GF-D8 (cell line): Measurements from ENCODE around the gene SPINK1.
"Not testable (repeated sequence)": the region's sequence is repeated elsewhere in the genome, so short reads cannot be mapped to it uniquely, and the experiment has no call there.

ENCODE experiments used
- DNase-seq: peaks from one replicate; lab custom pipeline; 2025; lab: John Stamatoyannopoulos, UW

Gene SPINK1

DNA sequence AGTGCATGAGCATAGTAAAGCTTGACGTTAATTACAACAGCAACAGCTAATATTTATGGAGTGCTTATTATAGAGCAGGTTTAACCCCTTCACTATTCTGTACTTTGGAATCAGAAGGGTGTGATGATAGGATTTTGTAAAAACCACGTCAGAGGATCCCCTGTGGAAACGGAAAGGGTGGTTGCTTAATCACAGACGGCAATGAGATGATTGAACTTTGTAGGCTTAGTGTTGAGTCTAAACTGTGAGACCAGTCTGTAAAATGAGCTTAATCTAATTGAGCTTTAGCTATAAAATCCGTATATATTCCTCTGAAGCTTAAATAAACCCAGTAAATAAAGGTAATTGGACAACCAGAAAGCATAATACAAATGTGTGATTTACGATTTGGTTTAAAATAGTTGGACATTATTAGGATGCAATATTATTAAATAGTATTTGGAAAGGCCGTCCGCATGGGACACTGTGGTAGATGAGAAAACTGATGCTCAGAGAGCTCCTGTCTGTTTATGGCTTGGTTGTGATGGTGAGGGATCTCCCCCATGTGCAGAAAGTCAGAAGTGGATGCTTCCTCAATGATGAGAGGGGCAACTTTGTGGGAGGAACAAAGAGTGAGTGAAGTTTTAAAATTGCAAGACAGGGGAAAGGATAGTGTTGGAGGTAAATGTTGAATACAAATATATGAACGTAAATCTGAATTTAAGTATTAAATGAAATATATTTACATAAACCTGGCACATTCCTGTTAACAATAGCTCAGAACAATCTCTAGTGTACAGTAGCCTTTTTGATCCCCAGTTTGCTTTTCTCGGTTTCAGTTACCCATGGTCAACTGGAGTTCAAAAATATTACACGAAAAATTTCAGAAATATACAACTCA is 23.7 kb upstream of the SPINK1 start:
- no peak for DNase-seq

DNA sequence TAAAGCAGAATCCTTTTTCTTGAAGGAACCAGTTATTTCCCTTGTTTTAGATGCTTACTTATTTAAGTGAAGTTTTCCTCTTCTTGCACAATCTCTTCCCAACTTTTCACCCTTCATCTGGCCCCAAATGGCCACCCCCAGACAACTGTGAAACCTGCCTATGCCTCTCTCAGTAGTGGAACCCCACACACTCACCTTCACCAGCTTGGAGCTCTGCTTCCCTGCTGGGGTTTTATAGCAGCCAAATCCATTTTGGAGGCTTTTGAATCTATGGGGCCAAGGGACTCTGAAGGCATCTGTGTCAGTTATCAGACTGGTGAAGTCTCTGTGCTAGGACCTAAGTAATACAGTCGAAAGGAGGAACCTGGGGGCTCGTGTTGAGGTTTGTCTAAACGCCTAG is 22.9 kb upstream of the SPINK1 start:
- DNase-seq: no peak

DNA sequence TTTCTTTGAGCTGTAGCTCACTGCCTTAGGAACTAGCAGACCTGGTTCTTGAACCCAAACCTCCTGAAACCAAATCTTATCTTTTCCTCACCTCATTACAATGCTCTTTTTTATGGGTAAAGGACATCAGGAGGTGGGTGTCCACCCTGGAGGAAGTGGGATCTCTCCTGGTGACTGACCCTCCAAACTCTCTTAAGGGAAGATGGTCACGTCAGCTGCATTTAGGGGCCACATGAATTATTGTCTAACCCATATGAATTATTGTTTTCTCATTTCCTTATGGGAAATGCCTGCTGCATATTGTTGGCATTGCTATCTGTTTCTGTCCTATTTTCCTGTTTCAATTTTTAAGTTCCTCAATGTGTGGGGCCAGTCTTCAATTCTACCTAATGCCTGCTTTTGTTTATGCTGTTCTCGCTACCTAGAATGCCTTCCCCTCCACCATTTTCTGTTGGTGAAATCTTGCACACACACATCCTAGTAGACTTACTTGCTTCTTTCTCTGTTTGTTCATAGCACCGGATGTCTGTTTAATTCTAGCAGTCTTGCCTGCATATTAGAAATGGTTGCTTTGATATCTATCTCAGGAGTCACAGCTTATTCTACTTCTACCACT is 22.0 kb upstream of the SPINK1 start:
- no peak for DNase-seq

DNA sequence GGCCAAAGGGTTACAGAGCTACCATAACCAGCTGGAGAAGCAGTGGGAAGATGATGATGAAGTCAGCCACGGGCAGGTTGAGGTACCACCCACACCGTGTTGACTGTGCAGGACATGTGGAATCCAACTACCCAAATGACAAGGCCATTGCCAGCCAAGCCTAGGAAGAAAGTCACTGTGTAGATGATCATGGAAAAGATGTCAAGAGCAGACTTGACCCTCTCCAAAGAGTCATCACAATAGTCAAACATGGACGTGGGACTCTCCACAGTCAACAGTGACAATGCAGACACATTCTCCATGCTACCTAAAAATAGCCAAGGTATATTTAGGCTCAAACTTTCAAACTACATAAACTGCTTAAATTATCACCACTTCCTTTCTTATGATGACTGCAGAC is 20.9 kb upstream of the SPINK1 start:
- DNase-seq: no peak

GRCh38 chr5:147851578-147851977 is 20.1 kb upstream of the SPINK1 start:
- no peak for DNase-seq

- no peak for DNase-seq
Observed at GRCh38 chr5:147849226-147849625, 17.8 kb upstream of the SPINK1 start.

DNA sequence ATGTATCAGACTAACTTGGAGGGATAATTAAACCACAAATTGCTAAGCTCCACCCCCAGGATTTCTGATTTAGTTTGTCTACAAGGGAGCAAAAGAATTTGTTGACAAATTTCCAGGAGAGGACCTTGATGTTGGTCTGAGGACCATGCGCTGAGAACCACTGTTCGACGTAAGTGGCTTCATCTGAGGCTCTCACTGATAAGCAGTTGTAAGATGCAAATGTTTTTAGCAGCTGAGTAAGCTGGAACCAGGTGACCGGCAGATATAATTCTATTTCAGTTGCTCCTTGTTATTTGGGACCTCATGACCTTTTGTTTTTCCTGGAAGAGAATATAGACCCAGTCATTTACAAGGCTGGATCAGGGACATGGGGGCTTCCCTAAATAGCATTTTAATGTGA is 14.1 kb upstream of the SPINK1 start:
- no peak for DNase-seq

- DNase-seq: no peak
Observed at GRCh38 chr5:147844846-147845245, 13.4 kb upstream of the SPINK1 start.

DNA sequence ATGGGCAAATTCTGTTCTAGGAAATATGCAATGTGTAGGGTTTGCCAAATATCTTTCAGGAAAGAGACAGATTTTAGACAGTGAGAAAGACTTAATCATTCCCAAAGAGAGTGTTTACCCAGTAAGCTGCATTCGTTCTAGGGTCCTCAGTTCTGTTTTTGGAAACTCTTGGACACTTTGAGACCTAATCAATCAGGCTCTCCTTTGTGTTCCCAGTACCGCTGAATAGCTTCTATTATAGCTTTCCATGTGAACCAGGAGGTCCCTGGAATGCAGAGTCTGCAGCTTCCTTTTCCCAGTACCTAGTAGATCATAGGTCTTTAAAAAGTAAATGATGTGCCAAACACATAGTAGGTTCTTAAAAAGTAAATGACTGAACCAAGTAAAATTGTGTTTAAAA is 11.4 kb upstream of the SPINK1 start:
- DNase-seq: no peak

DNA sequence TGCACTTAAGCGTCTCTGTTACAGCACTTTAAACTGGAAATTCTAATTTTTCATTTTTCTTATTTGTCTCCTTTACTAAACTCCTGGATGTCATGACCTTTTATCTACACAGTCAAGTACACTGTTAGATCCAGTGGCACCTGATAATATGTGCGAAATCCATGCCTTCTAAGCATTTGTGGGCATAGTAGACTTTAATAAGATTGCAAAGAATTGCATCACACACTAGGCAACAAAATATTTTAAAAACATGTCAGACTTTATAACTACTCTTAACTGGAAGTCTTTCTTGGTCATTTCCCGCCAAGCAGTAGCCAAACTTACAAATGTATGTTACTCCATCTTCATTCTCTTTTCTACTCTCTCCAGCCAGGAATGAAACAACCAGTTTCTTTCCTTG is 5.0 kb upstream of the SPINK1 start:
- no peak for DNase-seq

GRCh38 chr5:147835386-147835798 is 3.9 kb upstream of the SPINK1 start:
- DNase-seq: no peak

- DNase-seq: no peak
Observed at GRCh38 chr5:147832541-147832940, 1.1 kb upstream of the SPINK1 start.

GRCh38 chr5:147830035-147830434 is 1.4 kb downstream of the SPINK1 start:
- no peak for DNase-seq

GRCh38 chr5:147827017-147827416 is 4.5 kb downstream of the SPINK1 start:
- not testable (repeated sequence) for DNase-seq

DNA sequence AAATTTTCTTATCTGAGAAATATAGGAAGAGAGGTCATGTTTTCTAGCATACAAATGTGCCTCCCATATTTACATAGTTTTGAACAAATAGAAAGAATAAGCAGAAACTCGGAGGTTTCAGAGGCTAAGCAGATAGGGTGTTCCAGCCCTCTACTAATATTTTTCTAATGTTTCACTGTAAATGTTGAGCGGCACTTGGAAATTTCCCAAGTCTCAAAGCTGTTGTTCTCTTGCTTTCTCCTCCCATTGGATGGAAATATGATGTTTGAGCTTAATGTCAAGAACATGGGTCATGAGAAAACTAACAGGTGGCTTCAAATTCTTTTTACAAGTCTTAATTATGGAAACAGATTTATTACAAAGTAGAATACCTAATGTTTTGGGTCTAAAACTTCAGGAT is 5.1 kb downstream of the SPINK1 start:
- no peak for DNase-seq

- DNase-seq: no peak
Observed at GRCh38 chr5:147822686-147823491, 8.6 kb downstream of the SPINK1 start.

GRCh38 chr5:147822222-147822621 is 9.2 kb downstream of the SPINK1 start:
- DNase-seq: not testable (repeated sequence)

DNA sequence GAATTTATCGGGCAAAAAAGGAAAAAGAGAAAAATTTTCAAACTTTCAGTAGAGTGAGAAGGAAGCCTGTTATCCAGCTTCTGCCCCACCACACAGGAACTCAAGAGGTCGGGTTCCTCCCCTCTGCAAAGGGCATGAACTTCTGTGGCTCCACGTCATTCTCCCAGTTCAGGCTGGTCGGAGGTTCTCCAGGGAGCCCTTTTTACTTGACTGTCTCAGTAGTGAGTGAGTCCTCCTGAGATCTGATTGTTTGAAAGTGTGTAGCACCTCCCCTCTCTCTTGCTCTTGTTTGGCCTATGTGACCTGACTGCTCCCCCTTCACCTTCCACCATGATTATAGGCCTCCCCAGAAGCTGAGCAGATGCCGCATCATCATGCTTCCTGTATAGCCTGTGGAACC is 9.7 kb downstream of the SPINK1 start:
- no peak for DNase-seq

- no peak for DNase-seq
Observed at GRCh38 chr5:147819261-147819770, 12.2 kb downstream of the SPINK1 start.

- DNase-seq: no peak
Observed at GRCh38 chr5:147818290-147818689, 13.2 kb downstream of the SPINK1 start.

- no peak for DNase-seq
Observed at GRCh38 chr5:147813696-147814095, 17.8 kb downstream of the SPINK1 start.

GRCh38 chr5:147809830-147810666 is 21.4 kb downstream of the SPINK1 start:
- no peak for DNase-seq
